ENCODE results near the gene TTC7B.

TTC7B gene

GRCh38 chr14:90760591-90761316 lies 55.5 kb downstream of the TTC7B start:
- DNase-seq: no peak

- no peak for DNase-seq
Measured at GRCh38 chr14:90760078-90760444, 56.2 kb downstream of the TTC7B start.

GRCh38 chr14:90759370-90760077 lies 56.7 kb downstream of the TTC7B start:
- no peak for DNase-seq

- DNase-seq: no peak
Measured at GRCh38 chr14:90758959-90759358, 57.3 kb downstream of the TTC7B start.

- DNase-seq: peak; percentile 88
Measured at GRCh38 chr14:90758028-90758889, 58.0 kb downstream of the TTC7B start.

- no peak for DNase-seq
Measured at GRCh38 chr14:90757452-90757851, 58.8 kb downstream of the TTC7B start.

- DNase-seq: no peak
Measured at GRCh38 chr14:90756755-90757345, 59.4 kb downstream of the TTC7B start.

GRCh38 chr14:90755661-90756304 lies 60.4 kb downstream of the TTC7B start:
- DNase-seq: no peak

- DNase-seq: no peak
Measured at GRCh38 chr14:90753456-90754005, 62.7 kb downstream of the TTC7B start.

- no peak for DNase-seq
Measured at GRCh38 chr14:90750701-90751100, 65.5 kb downstream of the TTC7B start.

GRCh38 chr14:90750191-90750590 lies 66.0 kb downstream of the TTC7B start:
- DNase-seq: no peak

- no peak for DNase-seq
Measured at GRCh38 chr14:90747909-90748308, 68.3 kb downstream of the TTC7B start.

- DNase-seq: no peak
Measured at GRCh38 chr14:90743826-90744225, 72.4 kb downstream of the TTC7B start.

GRCh38 chr14:90743425-90743824 lies 72.8 kb downstream of the TTC7B start:
- no peak for DNase-seq

GRCh38 chr14:90742729-90743128 lies 73.5 kb downstream of the TTC7B start:
- no peak for DNase-seq

GRCh38 chr14:90742252-90742651 lies 74.0 kb downstream of the TTC7B start:
- DNase-seq: no peak

- DNase-seq: no peak
Measured at GRCh38 chr14:90741682-90741946, 74.6 kb downstream of the TTC7B start.

- DNase-seq: no peak
Measured at GRCh38 chr14:90740946-90741681, 75.1 kb downstream of the TTC7B start.

GRCh38 chr14:90740081-90740480 lies 76.1 kb downstream of the TTC7B start:
- no peak for DNase-seq

GRCh38 chr14:90739318-90740068 lies 76.7 kb downstream of the TTC7B start:
- DNase-seq: no peak

GRCh38 chr14:90733139-90733808 lies 83.0 kb downstream of the TTC7B start:
- DNase-seq: no peak
